ENCODE results near the gene CNTFR.

Gene CNTFR

GRCh38 chr9:34554211-34555001, 35.1 kb downstream of the CNTFR start:
- TF ChIP-seq CTCF (IDR thresholded peaks at IDR 0.05; ENCODE audit: insufficient read depth, low read depth, low read length, missing control alignments) = no peak
- no peak for DNase-seq (ENCODE audit: low read depth)
- no peak overlapping the region for H3K4me3 ChIP-seq (ENCODE audit: low read depth, low read length)

- no peak for TF ChIP-seq CTCF (IDR thresholded peaks at IDR 0.05; ENCODE audit: insufficient read depth, low read depth, low read length, missing control alignments)
- H3K4me3 ChIP-seq (ENCODE audit: low read depth, low read length) = no peak overlapping the region
- no peak for DNase-seq (ENCODE audit: low read depth)
These were observed 36.0 kb downstream of the CNTFR start for GRCh38 chr9:34553511-34554021.

GRCh38 chr9:34552986-34553385, 36.5 kb downstream of the CNTFR start:
- no peak for TF ChIP-seq CTCF (IDR thresholded peaks at IDR 0.05; ENCODE audit: insufficient read depth, low read depth, low read length, missing control alignments)
- H3K4me3 ChIP-seq (ENCODE audit: low read depth, low read length) = no peak overlapping the region
- DNase-seq (ENCODE audit: low read depth) = no peak

- no peak overlapping the region for H3K4me3 ChIP-seq (ENCODE audit: low read depth, low read length)
- no peak for DNase-seq (ENCODE audit: low read depth)
- no peak for TF ChIP-seq CTCF (IDR thresholded peaks at IDR 0.05; ENCODE audit: insufficient read depth, low read depth, low read length, missing control alignments)
These were observed 36.9 kb downstream of the CNTFR start for GRCh38 chr9:34552606-34552981.

GRCh38 chr9:34551751-34552605, 37.5 kb downstream of the CNTFR start:
- no peak overlapping the region for H3K4me3 ChIP-seq (ENCODE audit: low read depth, low read length)
- DNase-seq (ENCODE audit: low read depth) = no peak
- no peak for TF ChIP-seq CTCF (IDR thresholded peaks at IDR 0.05; ENCODE audit: insufficient read depth, low read depth, low read length, missing control alignments)

- H3K4me3 ChIP-seq (ENCODE audit: low read depth, low read length) = no peak overlapping the region
- no peak for DNase-seq (ENCODE audit: low read depth)
- TF ChIP-seq CTCF (IDR thresholded peaks at IDR 0.05; ENCODE audit: insufficient read depth, low read depth, low read length, missing control alignments) = no peak
These were observed 38.7 kb downstream of the CNTFR start for GRCh38 chr9:34550681-34551270.
